SJSA1 (cell line): ENCODE results near the gene TLR6. TPM values are rescaled to one million over a fixed set of nuclear protein-coding genes. Genes with fewer than 3 reads are reported as not detected.

Experiments
- DNase-seq, 2 experiments: peaks; one replicate each; pipeline ENCODE4 v3.0.0-alpha.2; 2015 to 2020; ENCODE audit warnings: low spot score in 2 of 2, low read depth in 1 of 2
- H3K27ac ChIP-seq: fragments of 250-450 bp; sonication (Bioruptor Pico); 2 replicates; pipeline ENCODE4 v1.5.1; 2020; ENCODE audit warnings: mild to moderate bottlenecking, moderate library complexity
- H3K27me3 ChIP-seq: fragments of 250-450 bp; sonication (Bioruptor Pico); replicated peaks from 2 replicates; pipeline ENCODE4 v1.5.1; 2020; ENCODE audit warnings: mild to moderate bottlenecking, moderate library complexity
- H3K36me3 ChIP-seq: fragments of 250-450 bp; sonication (Bioruptor Pico); 2 replicates; pipeline ENCODE4 v1.5.1; 2020; ENCODE audit warnings: mild to moderate bottlenecking
- H3K4me1 ChIP-seq: fragments of 250-450 bp; sonication (Bioruptor Pico); replicated peaks from 2 replicates; pipeline ENCODE4 v1.6.1; 2021; ENCODE audit warnings: mild to moderate bottlenecking
- H3K4me3 ChIP-seq: fragments of 250-450 bp; sonication (Bioruptor Pico); 2 replicates; pipeline ENCODE4 v1.5.1; 2020; ENCODE audit warnings: mild to moderate bottlenecking
- H3K9me3 ChIP-seq: fragments of 250-450 bp; sonication (Bioruptor Pico); replicated peaks from 2 replicates; pipeline ENCODE4 v1.5.1; 2020; ENCODE audit warnings: mild to moderate bottlenecking
- total RNA-seq: library from RNA; depleted of rRNA; stranded (reverse); fragments of >200 nt; shearing (Covaris generic); gene quantifications from 2 replicates; pipeline ENCODE4 v1.2.3, GENCODE V29; 2014

The TLR6 gene
- total RNA-seq, 1 experiment from 2014 or later = 1.5 TPM

DNA sequence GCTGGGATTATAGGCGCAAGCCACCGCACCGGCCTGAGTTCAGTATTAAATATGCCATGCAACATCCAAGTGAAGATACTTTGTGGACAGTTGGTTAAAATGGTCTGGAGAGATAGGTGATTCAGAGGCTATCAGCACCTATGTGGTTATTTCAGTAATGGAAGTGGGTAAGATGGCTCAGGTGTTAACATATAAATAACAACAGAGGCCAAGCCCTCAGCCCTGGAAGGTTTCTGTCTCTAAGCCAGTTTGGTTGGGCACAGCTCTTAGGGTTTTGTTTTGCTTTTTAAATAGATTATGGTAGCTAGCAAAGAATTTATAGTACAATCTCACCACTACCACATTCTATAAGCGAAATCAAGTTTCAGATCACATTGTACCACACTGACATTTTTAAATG lies 27.6 kb upstream of the TLR6 start:
- H3K4me3 ChIP-seq = no peak overlapping the region
- no peak for DNase-seq
- H3K27me3 ChIP-seq = no peaks in the 10 kb centered on the region
- H3K9me3 ChIP-seq = no peaks in the 10 kb centered on the region
- no peak overlapping the region for H3K27ac ChIP-seq
- H3K4me1 ChIP-seq = peaks cover 8% of the 10 kb centered on the region
- H3K36me3 ChIP-seq = no peaks in the 10 kb centered on the region; the same call in 1 of the 2 replicates

DNA sequence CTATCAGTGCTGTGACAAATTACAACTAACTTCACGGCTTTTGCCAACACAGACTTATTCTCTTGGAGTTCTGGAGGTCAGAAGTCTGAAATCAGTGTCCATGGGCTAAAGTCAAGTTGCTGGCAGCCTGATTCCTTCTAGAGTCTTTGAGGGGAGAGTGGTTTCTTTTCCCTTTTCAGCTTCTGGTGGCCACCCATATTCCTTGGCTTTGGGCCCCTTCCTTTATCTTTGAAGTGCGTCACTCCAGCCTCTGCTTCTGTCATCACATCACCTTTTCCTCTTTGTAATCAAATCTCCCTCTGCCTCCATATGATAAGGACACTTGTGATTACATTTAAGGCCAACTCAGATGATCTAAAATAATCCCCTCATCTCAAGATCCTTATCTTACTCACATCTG lies 20.0 kb upstream of the TLR6 start:
- H3K4me1 ChIP-seq = peaks cover 22% of the 10 kb centered on the region
- no peaks in the 10 kb centered on the region for H3K27me3 ChIP-seq
- no peak for DNase-seq
- no peaks in the 10 kb centered on the region for H3K9me3 ChIP-seq
- H3K36me3 ChIP-seq = peaks cover 30% of the 10 kb centered on the region
- H3K4me3 ChIP-seq = no peak overlapping the region
- H3K27ac ChIP-seq = no peak overlapping the region

DNA sequence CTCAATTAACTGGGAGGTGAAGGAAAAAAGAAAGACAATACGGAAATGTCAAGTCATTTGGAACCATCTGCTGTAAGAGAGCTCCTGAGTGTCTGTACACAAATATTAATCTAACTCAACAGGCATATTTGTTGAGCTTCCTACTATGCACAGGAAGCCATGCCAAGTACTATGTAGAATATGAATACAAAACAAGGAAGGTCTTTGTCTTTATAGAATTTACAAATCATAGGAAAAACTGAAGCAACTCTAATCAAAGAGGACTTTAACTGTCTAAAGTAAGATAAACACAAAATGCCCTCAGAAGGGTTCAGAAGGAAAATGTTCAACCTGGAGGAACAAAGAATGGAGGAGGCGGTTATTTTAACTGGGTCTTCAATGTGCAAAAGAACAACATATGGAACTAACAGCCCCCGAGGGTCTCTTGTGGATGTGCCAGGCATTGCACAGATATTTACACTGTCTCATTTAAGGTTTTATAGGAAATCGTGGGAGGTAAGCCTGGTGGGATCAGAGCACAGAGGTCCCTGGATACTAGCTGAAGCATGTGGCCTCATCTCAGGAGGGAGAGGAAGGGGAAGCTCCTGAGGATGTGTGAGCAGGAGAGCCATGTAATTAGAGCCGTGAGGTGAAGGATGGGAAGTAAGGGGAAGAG lies 16.8 kb upstream of the TLR6 start:
- H3K36me3 ChIP-seq = peaks cover 36% of the 10 kb centered on the region
- no peaks in the 10 kb centered on the region for H3K9me3 ChIP-seq
- no peak for DNase-seq
- H3K27me3 ChIP-seq = no peaks in the 10 kb centered on the region
- H3K4me1 ChIP-seq = peaks cover 30% of the 10 kb centered on the region
- H3K4me3 ChIP-seq = no peak overlapping the region
- peak overlapping the region; percentile 61 for H3K27ac ChIP-seq

DNA sequence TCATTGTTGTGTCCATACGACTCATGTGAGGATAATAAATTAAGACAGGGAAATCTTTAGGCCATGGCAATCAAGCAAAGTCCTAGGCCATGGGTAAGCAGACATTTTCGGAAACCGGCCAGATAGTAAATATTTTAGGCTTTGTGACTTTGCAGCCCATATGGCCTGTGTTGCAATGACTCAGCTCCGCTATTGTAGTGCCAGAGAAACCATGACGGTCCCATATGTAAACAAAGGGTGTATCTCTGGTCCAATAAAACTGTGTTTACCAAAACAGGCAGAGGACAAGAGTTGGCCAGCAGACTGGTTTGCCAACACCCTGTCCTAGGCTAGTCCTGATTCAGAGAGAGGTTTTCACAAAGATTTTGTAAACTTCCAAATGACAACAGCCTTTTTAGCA lies 16.0 kb upstream of the TLR6 start:
- Histone ChIP-seq H3K27ac (peak overlapping the region; percentile 61), H3K36me3 (peaks cover 36% of the 10 kb centered on the region), H3K4me3 (no peak overlapping the region), H3K27me3 (no peaks in the 10 kb centered on the region), H3K4me1 (peaks cover 30% of the 10 kb centered on the region), H3K9me3 (no peaks in the 10 kb centered on the region)
- DNase-seq = peak; percentile 61 to 67

DNA sequence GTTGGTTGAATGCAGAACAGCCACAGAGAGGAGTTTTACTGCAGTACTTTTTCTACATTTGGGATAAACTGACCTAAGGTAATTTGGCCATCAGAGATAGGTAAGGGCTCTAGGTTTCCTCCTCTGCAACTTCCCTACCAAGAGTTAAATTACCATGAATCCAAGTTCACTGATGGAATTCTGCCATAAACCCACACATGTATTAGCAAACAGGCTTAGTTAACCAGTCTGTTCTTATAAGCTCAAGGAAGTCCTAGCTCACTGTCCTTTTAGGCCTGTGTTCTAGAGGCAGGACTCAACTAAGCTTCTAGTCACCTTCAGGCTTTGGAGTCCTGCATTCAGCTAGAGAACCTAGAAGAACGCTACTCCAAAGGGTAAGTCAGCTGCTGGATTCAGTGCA lies 15.0 kb upstream of the TLR6 start:
- DNase-seq = no peak
- Histone ChIP-seq H3K27ac (no peak overlapping the region), H3K36me3 (peaks cover 33% of the 10 kb centered on the region), H3K9me3 (no peaks in the 10 kb centered on the region), H3K27me3 (no peaks in the 10 kb centered on the region), H3K4me1 (peaks cover 36% of the 10 kb centered on the region), H3K4me3 (no peak overlapping the region)

DNA sequence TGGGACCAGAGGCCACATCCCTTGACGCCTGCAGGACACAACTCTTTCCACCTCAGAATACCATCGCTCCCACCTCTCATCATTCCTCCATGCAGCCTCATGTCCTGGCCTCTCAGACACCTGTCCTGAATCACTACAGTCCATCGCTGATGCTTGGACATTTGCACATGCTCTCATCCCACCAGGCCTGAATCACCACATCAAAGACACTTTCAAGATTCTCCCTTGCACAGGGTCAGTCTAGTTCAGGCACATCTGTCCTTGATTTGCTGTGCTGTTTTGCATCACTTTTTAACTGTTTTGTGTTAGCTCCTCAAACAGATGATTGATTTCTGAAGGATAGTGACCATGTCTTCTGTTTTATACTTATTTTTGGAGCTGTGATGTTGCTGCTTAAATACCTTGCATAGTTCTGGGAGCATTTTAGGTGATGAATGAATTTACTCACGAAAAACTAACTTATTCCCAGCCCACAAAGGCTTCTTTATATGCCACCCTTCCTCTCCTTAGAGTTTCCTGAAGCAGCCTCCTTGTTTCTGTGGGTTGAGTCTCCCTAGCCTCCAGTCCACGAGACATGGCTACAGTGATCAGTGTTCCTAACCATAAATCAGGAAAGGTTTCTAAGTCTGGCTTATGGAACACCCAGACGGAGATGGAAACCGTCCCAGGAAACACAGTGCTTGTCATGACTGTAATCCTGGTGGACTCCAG lies 13.6 kb upstream of the TLR6 start:
- Histone ChIP-seq H3K36me3 (peaks cover 32% of the 10 kb centered on the region), H3K9me3 (no peaks in the 10 kb centered on the region), H3K4me1 (peaks cover 37% of the 10 kb centered on the region), H3K27ac (no peak overlapping the region), H3K4me3 (no peak overlapping the region), H3K27me3 (no peaks in the 10 kb centered on the region)
- DNase-seq = no peak

DNA sequence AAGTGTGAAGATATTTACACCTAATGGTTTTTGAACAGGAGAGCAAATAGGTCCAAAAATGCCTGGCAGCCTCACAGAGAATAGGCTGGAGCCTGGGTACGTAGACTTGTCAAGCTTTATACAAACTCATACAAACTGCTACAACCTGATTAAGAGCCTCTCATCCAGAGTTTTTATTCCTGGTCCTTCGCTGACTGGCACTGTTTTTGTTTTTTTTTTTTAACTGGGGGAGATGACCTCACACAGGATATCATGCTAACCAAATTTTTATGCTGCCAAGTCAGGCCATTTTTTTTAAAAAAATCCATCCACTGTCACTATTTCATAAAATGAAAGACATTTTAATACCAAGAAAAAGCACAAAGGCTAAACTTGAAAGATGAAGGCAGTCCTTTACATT lies 12.9 kb upstream of the TLR6 start:
- no peak for DNase-seq
- Histone ChIP-seq H3K27me3 (no peaks in the 10 kb centered on the region), H3K4me1 (peaks cover 37% of the 10 kb centered on the region), H3K36me3 (peaks cover 29% of the 10 kb centered on the region), H3K27ac (no peak overlapping the region), H3K9me3 (no peaks in the 10 kb centered on the region), H3K4me3 (no peak overlapping the region)

DNA sequence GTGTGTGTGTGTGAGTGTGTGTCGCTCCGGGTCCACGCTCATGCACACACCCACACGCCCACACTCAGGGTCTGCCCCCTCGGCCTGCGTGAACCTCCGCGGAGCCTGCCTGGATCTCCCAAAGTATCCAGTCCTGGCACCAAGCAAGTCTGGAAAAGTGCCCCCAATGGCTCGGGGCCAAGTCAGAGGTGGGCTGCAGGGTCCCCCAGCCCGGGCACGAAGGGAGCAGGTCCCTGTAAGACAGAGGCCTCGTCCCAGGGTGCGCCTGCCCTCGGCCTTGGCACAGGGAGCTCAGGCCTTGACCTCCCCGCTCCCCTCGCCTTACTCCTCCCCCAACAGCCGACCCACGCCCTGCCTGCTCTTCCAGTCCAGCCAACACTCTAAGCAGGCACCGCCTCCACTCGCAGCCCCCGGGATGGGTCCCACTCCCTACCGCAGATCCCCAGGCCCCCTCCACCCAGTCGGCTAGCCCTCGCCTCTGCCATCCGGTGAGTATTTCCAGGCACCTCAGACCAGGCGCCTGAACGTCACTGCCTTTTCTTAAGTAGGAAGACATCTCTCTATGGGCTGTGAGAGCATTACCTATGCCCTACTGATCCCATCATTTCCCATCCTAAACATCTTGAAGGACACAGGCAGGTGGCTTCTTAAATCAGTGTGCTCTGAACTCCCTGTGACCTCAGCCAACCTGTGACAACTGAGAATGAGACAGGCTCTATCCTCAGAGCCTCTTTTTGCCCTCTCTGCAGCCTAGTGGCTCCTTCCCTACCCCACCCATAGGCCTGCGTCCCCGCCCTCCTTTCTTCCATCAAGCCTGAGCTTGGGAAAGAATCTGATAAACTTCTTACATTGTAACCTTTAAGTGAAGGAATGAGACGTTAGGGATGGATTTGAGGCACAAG lies 11.7 kb upstream of the TLR6 start:
- Histone ChIP-seq H3K4me3 (peak overlapping the region; percentile 63), H3K27me3 (no peaks in the 10 kb centered on the region), H3K4me1 (peaks cover 29% of the 10 kb centered on the region), H3K27ac (peak overlapping the region; percentile 82), H3K9me3 (no peaks in the 10 kb centered on the region), H3K36me3 (peaks cover 21% of the 10 kb centered on the region)
- DNase-seq = peak; percentile 33 to 40

DNA sequence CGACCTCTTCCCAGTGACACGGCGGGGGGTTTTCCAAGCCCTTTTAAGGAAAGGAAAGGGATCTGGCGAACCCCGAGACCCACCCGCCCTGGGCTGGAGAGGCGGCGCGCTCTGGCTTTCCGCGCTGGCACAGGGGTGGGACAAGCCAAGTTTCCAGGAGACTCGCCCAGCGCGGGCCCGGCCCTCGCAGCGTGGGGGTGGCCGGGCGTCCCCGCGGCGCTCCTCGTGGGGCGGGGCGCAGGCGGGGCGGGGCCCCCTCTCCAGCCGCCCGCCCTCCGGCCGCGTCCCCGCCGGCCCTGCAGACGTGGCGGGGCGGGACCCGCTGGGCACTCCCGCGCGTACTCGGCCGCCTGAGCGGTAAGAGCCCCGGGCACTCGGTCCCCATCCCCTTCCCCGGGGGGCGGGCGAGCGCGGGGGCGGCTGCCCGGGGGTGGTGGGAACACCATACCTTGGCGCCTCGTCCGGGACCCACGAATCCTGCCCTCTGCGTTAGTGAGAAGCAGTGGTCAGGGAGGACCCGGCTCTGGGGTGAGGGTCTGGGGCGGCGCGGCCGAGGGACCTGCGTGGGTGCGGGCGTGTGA lies 11.0 kb upstream of the TLR6 start, which contains the start of gene FAM114A1:
Gene FAM114A1, plus strand, starts transcription at position 329 of the 581 bp plus-strand sequence. CDS start 10,273 bp downstream, outside the sequence.
- DNase-seq = peak; percentile 59 to 72
- Histone ChIP-seq H3K27ac (peak within 1 kb of the TSS; percentile 82), H3K36me3 (peaks cover 18% of the 10 kb centered on the region), H3K27me3 (no peaks in the 10 kb centered on the region), H3K9me3 (no peaks in the 10 kb centered on the region), H3K4me3 (peak within 1 kb of the TSS; percentile 63), H3K4me1 (peaks cover 22% of the 10 kb centered on the region)

DNA sequence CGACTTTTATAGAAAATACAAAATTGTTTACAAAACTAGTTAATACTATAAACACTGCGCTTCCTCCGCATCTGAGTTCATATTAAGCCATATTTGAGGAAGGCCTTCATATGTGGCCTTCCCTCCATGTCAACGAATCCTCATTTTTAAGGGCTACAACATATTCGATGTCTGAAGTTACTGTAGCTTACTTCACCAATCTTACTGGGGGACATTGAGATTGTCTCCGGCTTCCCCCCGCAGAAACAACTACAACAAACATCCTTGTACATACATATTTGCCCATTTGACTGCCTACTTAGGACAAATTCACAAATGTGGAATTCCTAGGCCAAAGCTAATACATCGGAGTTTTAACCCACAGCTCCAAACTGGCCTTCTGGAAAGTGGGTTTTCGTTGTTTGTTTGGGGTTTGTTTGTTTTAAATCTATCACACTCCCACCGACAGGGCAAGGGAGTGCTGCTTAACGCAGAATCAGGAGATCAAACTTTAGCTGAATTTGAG lies 10.4 kb upstream of the TLR6 start:
- DNase-seq = no peak
- Histone ChIP-seq H3K27me3 (no peaks in the 10 kb centered on the region), H3K4me3 (peak overlapping the region; percentile 63)

DNA sequence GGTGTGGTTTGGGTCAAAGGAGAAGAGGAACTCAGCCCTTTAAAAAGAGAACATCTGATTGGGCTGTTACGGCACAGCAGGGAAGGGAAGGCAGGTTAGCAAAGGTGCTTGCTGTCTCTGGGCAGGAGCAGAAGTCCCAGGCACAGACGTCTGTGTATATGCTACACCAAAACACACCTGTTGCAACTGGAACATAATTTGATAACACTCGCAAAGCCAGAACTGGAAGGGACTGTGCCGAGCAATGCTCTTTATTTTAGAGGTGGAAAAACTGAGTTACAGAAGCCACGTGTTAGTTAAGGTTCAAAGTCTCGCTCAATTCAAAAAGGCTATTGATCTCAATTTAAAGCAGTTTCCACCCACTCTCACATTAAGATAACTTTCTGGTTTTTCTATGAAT lies 8.8 kb upstream of the TLR6 start:
- H3K4me1 ChIP-seq = peaks cover 14% of the 10 kb centered on the region
- peaks cover 5% of the 10 kb centered on the region for H3K36me3 ChIP-seq
- H3K27ac ChIP-seq = no peak overlapping the region
- no peak overlapping the region for H3K4me3 ChIP-seq
- DNase-seq = no peak
- H3K9me3 ChIP-seq = no peaks in the 10 kb centered on the region
- no peaks in the 10 kb centered on the region for H3K27me3 ChIP-seq

More for the DNA sequence above, 10.4 kb upstream of the TLR6 start:
- Histone ChIP-seq H3K4me1 (peaks cover 16% of the 10 kb centered on the region), H3K9me3 (no peaks in the 10 kb centered on the region), H3K36me3 (peaks cover 13% of the 10 kb centered on the region), H3K27ac (peak overlapping the region; percentile 82)

DNA sequence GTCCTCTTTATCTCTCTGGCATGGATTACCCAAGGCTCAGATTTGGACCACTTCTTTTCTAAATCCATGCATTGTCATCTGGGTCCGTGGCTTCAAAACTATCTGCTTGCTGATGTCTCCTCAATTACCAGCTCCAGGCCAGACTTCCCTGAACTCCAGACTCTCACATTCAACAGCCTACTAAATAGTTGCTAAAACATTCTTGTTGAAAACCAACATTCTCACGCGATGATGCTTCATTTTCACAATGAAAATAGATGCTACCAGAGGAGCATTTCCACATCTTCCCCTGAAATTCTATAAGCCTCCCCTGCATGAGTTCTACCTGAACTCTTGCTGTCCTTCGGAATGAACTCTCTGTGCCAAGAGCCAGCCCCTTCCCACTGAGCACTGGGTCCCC lies 5.2 kb upstream of the TLR6 start:
- no peak overlapping the region for H3K4me3 ChIP-seq
- no peak for DNase-seq
- no peaks in the 10 kb centered on the region for H3K9me3 ChIP-seq
- no peaks in the 10 kb centered on the region for H3K27me3 ChIP-seq
- no peaks in the 10 kb centered on the region for H3K36me3 ChIP-seq
- peaks cover 17% of the 10 kb centered on the region for H3K4me1 ChIP-seq
- H3K27ac ChIP-seq = no peak overlapping the region

DNA sequence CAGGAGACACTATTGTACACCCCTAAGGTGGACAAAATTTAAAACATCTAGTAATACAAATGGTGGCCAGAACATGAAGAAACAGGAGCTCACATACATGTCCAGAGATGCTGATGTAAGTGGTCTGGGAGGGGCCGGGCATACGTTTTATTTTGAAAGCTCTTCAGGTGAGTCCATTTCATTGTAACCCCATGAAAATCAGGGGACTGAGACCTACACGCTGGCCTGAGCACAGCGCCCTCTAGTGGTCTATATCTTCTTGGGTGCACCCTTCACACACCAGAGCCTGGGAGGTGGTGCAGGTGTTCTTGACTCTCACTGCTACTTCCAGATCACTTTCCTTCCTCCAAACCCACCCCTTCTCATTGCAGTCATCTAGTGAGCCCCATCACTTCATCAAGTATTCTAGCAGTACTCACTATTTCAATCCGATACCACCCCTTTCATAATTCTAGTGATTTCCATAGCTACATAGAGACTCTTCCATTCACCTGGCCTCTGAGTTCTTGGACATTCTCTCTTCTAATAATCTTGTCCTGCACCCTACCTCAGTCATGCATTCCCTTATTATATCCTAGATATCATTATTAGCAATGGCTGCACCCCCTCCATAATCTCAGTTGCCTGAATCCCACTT lies 4.3 kb upstream of the TLR6 start:
- no peaks in the 10 kb centered on the region for H3K9me3 ChIP-seq

More for the DNA sequence above, 4.3 kb upstream of the TLR6 start:
- Histone ChIP-seq H3K36me3 (no peaks in the 10 kb centered on the region), H3K27me3 (no peaks in the 10 kb centered on the region), H3K4me1 (peaks cover 15% of the 10 kb centered on the region), H3K27ac (no peak overlapping the region), H3K4me3 (no peak overlapping the region)
- no peak for DNase-seq
